PC-9 (cell line): ENCODE measurements around the gene SLC26A2. TPM values are rescaled to one million over a fixed set of nuclear protein-coding genes. Genes with fewer than 3 reads are reported as not detected.

Experiments
- BruUV-seq: library from RNA; stranded (reverse); fragments of 400-500 nt; replicated peaks from 2 replicates; lab custom pipeline; 2021; lab: Mats Ljungman, UMichigan
- CTCF ChIA-PET: fragments of 300-600 bp; sonication (Branson Sonifier 250); formaldehyde crosslinking; loops from one replicate; lab custom pipeline; 2022; ENCODE audit warnings: antibody characterized with exemption; lab: Charles Lee
- POLR2A ChIA-PET: fragments of 300-600 bp; sonication (Branson Sonifier 250); formaldehyde crosslinking; loops from one replicate; lab custom pipeline; 2022; ENCODE audit warnings: antibody characterized with exemption; ENCODE audit not compliant: unreplicated experiment; lab: Charles Lee
- DNase-seq, 2 experiments: peaks; one replicate each; pipeline versions ENCODE4 v3.0.0 to v3.0.0-alpha.2; 2015 to 2022; ENCODE audit warnings: mixed read lengths in 1 of 2
- H2AFZ ChIP-seq: fragments of 200-600 bp; sonication (generic); 2 replicates; pipeline ENCODE4 v1.8.1; 2017; ENCODE audit warnings: antibody characterized with exemption
- H3F3A ChIP-seq: fragments of 200-600 bp; sonication (generic); 2 replicates; pipeline ENCODE4 v1.8.1; 2017; ENCODE audit warnings: antibody characterized with exemption, mild to moderate bottlenecking, low read depth; ENCODE audit not compliant: insufficient read depth
- H3K27ac ChIP-seq: fragments of 200-600 bp; sonication (generic); 2 replicates; pipeline ENCODE4 v1.6.1; 2016; ENCODE audit warnings: mixed run types
- H3K27me3 ChIP-seq: fragments of 200-600 bp; sonication (generic); 2 replicates; pipeline ENCODE4 v1.6.1; 2016; ENCODE audit warnings: low read depth, mixed run types; ENCODE audit not compliant: insufficient read depth
- H3K36me3 ChIP-seq: fragments of 200-600 bp; sonication (generic); 2 replicates; pipeline ENCODE4 v1.6.1; 2016; ENCODE audit warnings: low read depth, mixed run types
- H3K4me1 ChIP-seq: fragments of 200-600 bp; sonication (generic); replicated peaks from 2 replicates; pipeline ENCODE4 v1.6.1; 2016; ENCODE audit warnings: mixed run types; ENCODE audit not compliant: insufficient read depth
- H3K4me2 ChIP-seq: fragments of 200-600 bp; sonication (generic); 2 replicates; pipeline ENCODE4 v1.6.1; 2017; ENCODE audit warnings: mixed run types
- H3K4me3 ChIP-seq: fragments of 200-600 bp; sonication (generic); 2 replicates; pipeline ENCODE4 v1.6.1; 2016; ENCODE audit warnings: mixed run types
- H3K79me2 ChIP-seq: fragments of 200-600 bp; sonication (generic); 2 replicates; pipeline ENCODE4 v1.6.1; 2017; ENCODE audit warnings: low read depth, mixed run types
- H3K9me2 ChIP-seq: fragments of 200-600 bp; sonication (generic); 2 replicates; pipeline ENCODE4 v1.8.1; 2017; ENCODE audit warnings: mild to moderate bottlenecking; ENCODE audit not compliant: insufficient read depth
- H3K9me3 ChIP-seq: fragments of 200-600 bp; sonication (generic); 2 replicates; pipeline ENCODE4 v1.8.1; 2016; ENCODE audit warnings: low read depth; ENCODE audit not compliant: insufficient read depth
- H4K20me1 ChIP-seq: fragments of 200-600 bp; sonication (generic); 2 replicates; pipeline ENCODE4 v1.8.1; 2017; ENCODE audit not compliant: insufficient read depth
- EZH2 ChIP-seq: fragments of 200-600 bp; sonication (generic); IDR thresholded peaks from 2 replicates; pipeline ENCODE4 v1.8.0; 2017; ENCODE audit warnings: antibody characterized with exemption, low read depth
- intact Hi-C: fragments of 100-400 bp; cut with micrococcal nuclease; formaldehyde crosslinking; loops from one replicate; pipeline ENCODE4 v1.10.0; 2022; ENCODE audit not compliant: unreplicated experiment
- total RNA-seq: library from RNA; stranded (reverse); gene quantifications from 2 replicates; pipeline ENCODE4 v1.2.3, GENCODE V29; 2021
- TF ChIP-seq, protein P1 (sequence below): fragments of 200-600 bp; sonication (generic); conservative IDR thresholded peaks from 2 replicates; pipeline ENCODE4 v1.6.1; 2017; ENCODE audit warnings: mixed run types, antibody characterized with exemption, mild to moderate bottlenecking, moderate library complexity

The SLC26A2 gene
- total RNA-seq, 1 experiment from 2014 or later = 13.5 TPM

GRCh38 chr5:149935431-149935901 is 25.1 kb upstream of the SLC26A2 start:
- Histone ChIP-seq H3K4me3 (no peak overlapping the region), H3F3A (peaks cover 39% of the 10 kb centered on the region), H3K9me2 (no peaks in the 10 kb centered on the region), H3K27me3 (no peaks in the 10 kb centered on the region), H3K27ac (no peak overlapping the region), H3K79me2 (no peaks in the 10 kb centered on the region), H3K4me2 (no peak overlapping the region), H2AFZ (no peak overlapping the region), H4K20me1 (no peaks in the 10 kb centered on the region), H3K36me3 (no peaks in the 10 kb centered on the region), H3K9me3 (no peaks in the 10 kb centered on the region), H3K4me1 (peaks cover 52% of the 10 kb centered on the region)
- intact Hi-C loops = no loop called here
- no TSS peak for BruUV-seq
- CTCF ChIA-PET = interaction anchor here (0.6 to 1.2 kb wide), 3 partner anchors 25 to 55 kb away, joined by 3 to 5 read pairs (median 4); partner anchors contain the start of gene SLC26A2
- POLR2A ChIA-PET = no interaction called here
- DNase-seq = no peak
- TF ChIP-seq, protein P1, sequence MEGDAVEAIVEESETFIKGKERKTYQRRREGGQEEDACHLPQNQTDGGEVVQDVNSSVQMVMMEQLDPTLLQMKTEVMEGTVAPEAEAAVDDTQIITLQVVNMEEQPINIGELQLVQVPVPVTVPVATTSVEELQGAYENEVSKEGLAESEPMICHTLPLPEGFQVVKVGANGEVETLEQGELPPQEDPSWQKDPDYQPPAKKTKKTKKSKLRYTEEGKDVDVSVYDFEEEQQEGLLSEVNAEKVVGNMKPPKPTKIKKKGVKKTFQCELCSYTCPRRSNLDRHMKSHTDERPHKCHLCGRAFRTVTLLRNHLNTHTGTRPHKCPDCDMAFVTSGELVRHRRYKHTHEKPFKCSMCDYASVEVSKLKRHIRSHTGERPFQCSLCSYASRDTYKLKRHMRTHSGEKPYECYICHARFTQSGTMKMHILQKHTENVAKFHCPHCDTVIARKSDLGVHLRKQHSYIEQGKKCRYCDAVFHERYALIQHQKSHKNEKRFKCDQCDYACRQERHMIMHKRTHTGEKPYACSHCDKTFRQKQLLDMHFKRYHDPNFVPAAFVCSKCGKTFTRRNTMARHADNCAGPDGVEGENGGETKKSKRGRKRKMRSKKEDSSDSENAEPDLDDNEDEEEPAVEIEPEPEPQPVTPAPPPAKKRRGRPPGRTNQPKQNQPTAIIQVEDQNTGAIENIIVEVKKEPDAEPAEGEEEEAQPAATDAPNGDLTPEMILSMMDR = no peak

DNA sequence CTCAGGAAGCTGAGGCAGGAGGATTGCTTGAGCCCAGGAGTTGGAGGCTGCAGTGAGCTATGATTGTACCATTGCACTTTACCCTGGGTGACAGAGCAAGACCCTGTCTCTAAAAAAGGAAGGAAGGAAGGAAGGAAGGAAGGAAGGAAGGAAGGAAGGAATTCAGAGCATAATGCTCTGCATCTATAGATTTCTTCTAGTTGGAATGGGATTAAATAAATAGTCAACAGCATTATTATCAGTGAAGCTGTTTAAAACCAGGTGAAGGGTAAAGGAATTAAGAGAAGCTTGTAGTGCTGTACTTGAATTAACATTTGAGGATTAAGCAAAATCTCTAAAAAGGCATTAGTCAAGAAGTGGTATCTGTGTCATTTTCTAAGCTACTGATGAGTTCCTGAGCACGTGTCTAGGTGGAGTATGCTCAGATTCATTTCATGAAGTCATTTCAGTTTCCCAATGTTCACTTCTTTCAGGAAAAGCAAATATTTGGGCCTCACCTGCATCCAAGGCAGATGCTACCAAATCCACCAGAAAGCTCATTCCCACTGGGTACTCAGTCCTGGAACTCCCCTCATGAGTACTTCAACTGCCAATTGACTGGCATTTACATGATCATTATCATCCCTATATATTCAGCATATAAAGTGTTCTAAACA is 24.4 kb upstream of the SLC26A2 start:
- ChIA-PET POLR2A (interaction anchor here (0.6 kb wide), 1 partner anchor 39 kb away, joined by 4 read pairs; no protein-coding TSS in a partner anchor), CTCF (interaction anchor here (0.6 to 1.2 kb wide), 4 partner anchors 24 to 55 kb away, joined by 3 to 5 read pairs (median 4); partner anchors contain the start of gene SLC26A2)
- H3K4me1 ChIP-seq = peaks cover 59% of the 10 kb centered on the region

GRCh38 chr5:149936700-149937091 is 23.9 kb upstream of the SLC26A2 start:
- Histone ChIP-seq H3K9me2 (no peaks in the 10 kb centered on the region), H3K9me3 (no peaks in the 10 kb centered on the region), H3F3A (peaks cover 44% of the 10 kb centered on the region), H3K4me3 (no peak overlapping the region), H3K4me1 (peaks cover 64% of the 10 kb centered on the region), H3K27me3 (no peaks in the 10 kb centered on the region), H4K20me1 (no peaks in the 10 kb centered on the region), H3K4me2 (peak overlapping the region; percentile 81), H3K79me2 (no peaks in the 10 kb centered on the region), H3K36me3 (no peaks in the 10 kb centered on the region), H2AFZ (no peak overlapping the region), H3K27ac (peak overlapping the region; percentile 99)
- CTCF ChIA-PET = interaction anchor here (0.7 kb wide), 1 partner anchor 28 kb away, joined by 3 read pairs; no protein-coding TSS in a partner anchor
- no TSS peak for BruUV-seq
- POLR2A ChIA-PET = interaction anchor here (0.6 kb wide), 1 partner anchor 38 kb away, joined by 4 read pairs; no protein-coding TSS in a partner anchor
- intact Hi-C loops = no loop called here
- no peak for DNase-seq
- no peak for TF ChIP-seq EZH2
- TF ChIP-seq, protein P1 = no peak

More for the DNA sequence above, 24.4 kb upstream of the SLC26A2 start:
- no peak for TF ChIP-seq EZH2
- TF ChIP-seq, protein P1 = no peak
- Histone ChIP-seq H3K4me2 (no peak overlapping the region; the same call in 1 of the 2 replicates), H3K36me3 (no peaks in the 10 kb centered on the region), H3K4me3 (no peak overlapping the region), H3K9me2 (no peaks in the 10 kb centered on the region), H3K27me3 (no peaks in the 10 kb centered on the region), H3K27ac (peak overlapping the region; percentile 99), H3F3A (peaks cover 44% of the 10 kb centered on the region), H3K79me2 (no peaks in the 10 kb centered on the region), H2AFZ (no peak overlapping the region), H3K9me3 (no peaks in the 10 kb centered on the region), H4K20me1 (no peaks in the 10 kb centered on the region)
- intact Hi-C loops = no loop called here
- BruUV-seq = no TSS peak
- DNase-seq = no peak
